Measurements from ENCODE around the gene PTPRK.

PTPRK gene

DNA sequence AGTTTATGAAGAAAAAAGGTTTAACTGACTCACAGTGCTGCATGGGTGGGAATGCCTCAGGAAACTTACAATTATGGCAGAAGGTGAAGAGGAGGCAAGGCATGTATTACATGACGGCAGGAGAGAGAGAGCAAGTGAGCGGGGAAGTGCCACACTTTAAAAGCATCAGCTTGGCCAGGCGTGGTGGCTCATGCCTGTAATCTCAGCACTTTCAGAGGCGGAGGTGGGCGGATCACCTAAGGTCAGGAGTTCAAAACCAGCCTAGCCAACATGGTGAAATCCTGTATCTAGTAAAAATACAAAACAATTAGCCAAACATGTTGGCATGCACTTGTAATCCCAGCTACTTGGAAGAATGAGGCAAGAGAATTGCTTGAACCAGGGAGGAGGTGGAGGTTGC lies 406.2 kb downstream of the PTPRK start:
- DNase-seq, result no peak

DNA sequence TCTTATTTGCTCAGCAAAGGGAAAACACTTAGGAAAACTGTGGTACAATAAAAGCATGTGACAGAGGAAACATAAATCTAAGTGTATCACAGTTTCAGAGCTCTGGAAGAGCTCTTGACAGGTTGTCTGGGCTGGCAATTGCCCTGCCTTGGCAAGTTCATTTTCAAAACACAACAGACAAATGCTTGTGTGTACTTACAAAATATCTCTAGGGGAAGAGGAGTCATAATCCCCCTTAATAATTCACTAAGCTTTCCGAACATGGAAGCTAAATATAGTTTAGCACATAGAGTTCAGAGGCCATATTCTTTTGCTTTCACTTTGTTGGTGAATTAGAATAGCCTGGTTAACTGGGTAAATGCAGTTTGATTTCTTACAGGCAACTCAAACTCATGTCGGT lies 407.9 kb downstream of the PTPRK start:
- no peak for DNase-seq

DNA sequence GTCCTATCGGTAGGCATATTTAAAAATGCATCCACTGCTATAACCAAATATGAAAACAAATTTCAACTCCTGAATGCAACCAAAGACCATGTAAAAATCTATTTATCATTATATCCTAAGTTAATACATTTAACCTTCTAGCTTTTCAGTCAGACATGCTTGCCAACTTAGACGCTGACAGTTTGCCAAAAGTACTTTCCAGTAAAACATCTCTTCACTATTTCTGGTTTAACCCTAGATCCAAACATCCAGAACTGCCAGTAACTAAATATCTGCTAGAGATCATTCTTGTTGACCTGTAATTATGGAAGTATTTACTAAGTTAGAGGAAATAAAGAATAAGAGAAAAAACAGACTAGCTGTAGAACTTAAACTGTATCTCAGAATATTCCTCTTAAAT lies 409.3 kb downstream of the PTPRK start:
- no peak for DNase-seq

DNA sequence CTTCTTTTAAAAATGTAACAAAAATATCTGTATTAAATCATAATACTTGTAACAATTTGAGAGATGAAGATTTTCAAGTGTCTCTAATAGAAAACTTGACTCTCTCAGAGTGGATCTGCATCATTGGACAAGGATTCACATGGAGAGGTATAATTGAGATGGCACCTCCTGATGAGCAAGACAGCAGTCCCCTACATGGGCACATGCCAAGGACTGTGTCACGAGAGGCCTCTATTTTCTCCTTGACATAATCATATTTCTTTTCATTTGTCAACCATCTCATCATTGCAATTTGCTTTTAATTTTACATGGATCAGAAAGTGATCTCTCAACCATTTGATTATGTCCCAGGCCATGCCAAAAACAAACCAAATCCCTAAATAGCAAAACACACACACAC lies 412.7 kb downstream of the PTPRK start:
- no peak for DNase-seq

DNA sequence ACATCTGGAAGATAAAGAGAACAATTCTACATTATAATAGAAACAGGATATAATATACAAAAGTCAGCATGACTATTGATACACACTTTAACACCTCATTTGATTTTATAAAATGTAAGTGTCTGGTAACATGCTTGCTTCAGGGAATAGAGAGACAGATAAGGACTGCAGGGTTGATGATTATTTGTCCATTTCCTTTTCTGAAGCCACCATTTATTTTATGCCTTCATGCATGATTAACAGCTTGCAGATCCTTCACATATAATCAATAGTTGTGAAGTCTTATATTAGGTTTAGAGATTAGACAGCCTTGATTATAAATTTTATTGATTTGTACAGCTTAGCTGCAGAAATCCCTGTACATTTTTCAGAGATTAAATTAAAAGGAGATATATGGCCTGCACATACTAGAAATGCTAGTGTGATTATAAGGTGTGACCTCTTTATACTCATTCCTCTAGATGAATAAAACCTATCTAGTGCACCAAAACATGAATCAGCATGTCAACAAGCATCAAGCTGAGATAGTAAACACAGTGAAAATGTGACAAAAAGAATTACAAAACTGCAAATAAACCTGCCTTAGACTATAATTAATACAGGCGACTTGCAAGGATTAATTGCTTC lies 420.7 kb downstream of the PTPRK start:
- no peak for DNase-seq

DNA sequence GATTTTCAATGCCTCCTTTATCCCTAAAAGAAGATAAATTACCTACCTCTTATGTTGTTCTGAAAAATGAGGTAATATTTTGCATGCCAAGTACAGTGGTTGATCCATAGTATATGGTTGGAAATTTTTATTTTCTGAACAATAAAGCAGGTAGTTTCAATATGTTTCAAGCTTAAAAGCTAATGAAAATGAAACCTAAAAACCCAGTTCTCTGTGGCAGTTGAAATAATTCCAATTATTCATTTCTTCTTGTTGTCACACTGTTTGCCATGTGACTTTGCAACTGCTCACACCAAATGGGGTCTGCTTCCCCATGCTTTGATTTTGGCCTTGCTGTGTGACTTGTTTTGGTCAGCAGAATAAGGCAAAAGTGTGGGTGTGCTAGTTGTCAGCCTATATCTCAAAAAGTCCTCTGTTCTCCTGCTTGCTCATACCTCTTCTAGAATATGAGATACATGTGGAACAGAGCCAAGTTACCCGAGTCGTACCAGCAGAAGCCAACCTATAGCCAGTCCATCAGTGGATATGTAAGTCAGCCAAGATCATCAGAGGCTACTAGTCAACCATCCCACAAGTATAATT lies 422.3 kb downstream of the PTPRK start:
- no peak for DNase-seq

DNA sequence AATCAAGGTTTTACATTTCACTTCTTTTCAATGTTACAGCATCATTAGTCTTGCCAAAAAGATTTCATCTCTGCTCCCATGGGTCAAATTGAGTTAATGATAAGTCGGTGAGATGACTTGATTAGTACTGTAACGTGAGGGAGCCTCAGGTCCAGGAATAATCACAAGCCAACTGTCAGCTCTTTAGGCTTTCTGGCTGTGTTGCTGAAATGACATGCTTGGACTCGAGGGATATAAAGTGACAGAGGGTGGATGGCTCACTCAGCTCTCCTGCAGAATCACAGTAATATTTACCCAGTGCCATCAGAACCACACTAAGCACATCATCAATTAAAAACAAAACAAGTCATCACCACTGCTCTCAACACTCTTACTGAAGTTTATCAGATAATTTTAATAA lies 423.4 kb downstream of the PTPRK start:
- no peak for DNase-seq

DNA sequence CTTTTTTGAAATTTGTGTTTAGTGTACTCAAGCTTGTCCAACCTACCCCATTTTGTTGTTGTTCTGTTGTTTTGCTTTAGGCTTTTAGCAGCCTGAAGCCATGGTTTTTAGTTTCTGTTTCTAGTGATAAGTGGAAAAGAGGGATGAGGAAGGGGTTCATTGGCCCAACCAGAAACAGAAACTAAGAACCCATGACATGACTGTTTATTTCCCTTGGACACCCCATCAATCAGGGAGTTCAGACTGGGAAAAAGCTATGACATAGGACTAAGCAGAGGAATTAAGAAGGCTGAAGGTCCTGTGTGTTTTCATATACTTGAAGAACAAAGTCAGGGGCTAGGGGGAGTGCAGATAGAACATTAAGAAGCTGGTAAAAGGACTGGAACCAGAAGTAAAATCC lies 425.0 kb downstream of the PTPRK start:
- DNase-seq, result no peak

DNA sequence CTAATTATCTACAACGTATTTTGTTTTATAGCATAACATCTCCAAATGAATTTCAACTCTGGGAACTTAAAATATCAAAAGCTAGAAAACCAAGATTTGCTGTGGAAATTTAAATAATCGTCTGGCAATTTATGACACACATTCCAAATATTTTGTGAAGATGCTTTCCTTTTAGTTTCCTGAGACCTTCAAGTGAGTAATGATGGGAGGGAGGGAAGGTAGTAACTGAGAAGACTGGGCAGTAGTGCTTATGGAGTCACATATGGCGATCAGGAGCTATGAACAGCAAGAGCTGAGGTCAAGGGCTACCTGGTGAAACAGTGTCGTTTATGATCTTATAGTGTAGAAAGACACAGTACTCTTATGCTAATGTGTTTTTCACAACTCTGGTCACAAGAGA lies 441.4 kb downstream of the PTPRK start:
- no peak for DNase-seq

DNA sequence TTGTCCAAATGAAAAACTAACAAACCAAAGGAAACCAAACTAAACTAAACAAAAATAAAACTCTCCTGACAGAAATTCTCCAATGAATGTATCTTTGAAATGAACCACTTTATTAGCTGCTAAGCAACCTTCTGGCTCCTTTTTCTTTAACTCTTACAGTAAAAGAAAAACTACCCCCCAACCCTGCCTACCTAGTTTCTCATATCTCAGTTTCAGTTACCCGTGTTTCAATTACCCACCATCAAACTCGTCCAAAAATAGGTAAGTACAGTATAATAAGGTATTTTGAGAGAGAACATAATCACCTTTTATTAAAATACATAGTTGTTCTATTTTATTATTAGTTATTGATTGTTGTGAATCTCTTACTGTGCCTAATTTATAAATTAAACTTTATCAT lies 442.1 kb downstream of the PTPRK start:
- no peak for DNase-seq

DNA sequence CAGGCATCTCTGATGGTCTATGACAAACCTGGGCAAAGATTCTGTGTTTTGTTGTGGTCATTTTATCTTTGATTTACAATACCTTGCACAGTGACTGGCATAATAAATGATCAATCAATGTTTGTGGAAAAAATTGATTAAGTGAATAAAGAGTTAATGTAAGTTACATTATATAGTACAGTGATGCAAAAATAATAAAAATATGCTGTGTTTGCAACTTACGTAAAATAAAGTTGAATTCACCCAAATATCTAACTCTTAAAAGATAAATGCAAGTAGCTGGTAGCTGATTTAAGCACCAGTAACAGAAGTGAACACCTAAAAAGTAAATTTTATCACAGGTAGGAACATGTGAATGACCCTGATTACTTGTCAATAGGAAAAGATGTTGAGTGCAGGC lies 443.6 kb downstream of the PTPRK start:
- no peak for DNase-seq

DNA sequence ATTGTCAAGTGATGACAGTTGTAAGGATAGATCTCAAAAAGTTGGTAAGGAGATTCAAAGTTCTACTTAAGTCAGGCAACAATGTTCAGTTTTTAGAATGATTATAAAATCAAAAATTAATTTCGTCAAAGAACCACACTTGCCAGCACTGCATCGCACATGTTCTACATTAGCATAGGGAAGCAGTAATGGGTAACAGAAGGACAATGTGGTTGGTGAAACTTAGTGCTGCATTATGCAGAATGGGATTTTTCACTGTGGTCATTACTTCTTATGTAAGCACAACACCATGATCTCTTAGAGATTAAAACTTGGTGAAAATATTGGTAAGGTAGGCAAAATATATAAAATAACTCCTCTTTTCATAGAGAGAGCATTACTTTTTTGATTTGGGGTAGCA lies 445.8 kb downstream of the PTPRK start:
- no peak for DNase-seq

DNA sequence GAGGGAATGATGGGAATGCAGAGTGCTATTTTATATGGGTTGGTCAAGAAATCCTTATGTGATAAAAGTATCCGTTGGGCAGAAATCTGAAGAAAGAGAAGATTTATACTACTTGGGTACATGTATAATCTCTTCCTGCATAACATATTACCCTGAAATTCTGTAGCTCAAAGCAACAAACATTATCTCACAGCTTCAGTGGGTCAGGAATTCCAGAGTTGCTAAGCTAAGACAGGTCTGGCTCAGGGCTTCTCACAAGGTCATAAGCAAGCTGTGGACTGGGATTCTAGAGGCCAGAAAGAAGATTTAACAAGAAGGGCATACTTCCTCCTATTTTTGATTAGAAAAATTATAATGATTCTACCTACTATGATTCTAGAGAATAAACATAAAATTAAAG lies 447.0 kb downstream of the PTPRK start:
- no peak for DNase-seq

DNA sequence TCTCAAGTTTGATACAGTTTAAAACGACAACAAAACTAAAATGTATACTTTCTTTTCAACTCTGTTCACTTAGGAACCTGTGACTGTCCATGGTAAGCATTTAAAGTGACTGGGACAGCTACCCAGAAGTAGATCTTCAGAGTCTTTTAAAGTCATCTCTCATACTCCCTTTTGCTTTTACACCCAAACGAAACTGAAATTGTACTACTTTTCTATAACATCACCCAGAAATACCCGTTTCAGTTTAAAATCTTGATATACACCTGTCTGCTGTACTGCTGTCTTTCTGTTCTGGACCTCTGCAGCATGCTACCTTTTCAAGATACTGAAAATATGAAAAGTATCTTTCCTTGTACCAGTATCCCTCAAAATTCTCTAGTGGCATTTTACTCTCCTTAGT lies 449.2 kb downstream of the PTPRK start:
- DNase-seq, result no peak

DNA sequence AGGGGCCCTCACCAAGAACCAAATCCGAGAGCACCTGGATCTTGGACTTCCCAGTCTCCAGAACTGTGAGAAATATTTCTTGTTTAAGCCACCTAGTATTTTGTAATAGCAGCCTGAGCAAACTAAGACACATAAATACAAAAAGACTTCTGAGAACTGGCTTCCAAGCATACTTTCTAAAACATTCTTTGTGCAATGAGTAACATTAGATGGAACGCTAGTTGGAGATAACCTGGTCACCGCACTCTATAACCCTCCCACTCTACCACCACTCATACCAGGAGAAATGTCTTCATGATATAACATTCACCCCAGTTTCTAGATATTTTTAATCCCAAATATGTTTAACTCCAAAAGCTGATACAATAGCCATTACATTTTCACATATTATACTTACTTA lies 450.0 kb downstream of the PTPRK start:
- DNase-seq, result no peak

DNA sequence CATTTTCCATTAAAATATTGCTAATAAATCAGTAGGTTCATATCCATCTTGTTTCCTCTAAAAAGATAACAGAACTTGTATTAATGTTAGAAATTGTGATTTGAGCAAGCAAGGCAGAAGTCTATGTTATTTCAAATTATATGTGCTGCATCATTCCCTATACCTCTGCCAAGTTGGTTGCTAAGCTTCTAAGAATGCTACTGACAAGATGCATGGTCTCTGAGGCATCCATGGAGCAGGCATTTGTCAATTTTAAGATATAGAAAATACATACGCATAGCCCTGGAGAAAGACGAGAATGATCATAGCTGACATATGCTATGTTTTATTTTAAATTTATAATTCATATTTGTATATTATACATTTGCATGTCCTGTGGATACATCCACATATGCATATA lies 451.2 kb downstream of the PTPRK start:
- DNase-seq, result no peak

DNA sequence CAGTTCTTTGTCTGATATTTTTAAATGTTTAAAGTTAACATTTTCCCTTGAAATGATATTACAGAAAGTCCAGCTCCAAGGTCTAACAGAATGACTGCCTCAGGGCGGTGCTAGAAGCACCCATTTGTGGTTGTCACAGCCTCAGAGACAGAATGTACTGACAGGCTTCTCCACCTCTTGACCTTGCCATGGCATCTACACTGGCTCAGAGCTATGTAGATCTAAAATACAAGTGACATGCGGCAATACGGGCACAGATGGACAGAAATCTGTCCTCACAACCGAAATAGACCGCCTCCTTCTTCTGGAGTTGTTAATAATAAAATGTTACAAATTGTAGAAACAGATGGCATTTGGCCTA lies 452.3 kb downstream of the PTPRK start:
- no peak for DNase-seq

DNA sequence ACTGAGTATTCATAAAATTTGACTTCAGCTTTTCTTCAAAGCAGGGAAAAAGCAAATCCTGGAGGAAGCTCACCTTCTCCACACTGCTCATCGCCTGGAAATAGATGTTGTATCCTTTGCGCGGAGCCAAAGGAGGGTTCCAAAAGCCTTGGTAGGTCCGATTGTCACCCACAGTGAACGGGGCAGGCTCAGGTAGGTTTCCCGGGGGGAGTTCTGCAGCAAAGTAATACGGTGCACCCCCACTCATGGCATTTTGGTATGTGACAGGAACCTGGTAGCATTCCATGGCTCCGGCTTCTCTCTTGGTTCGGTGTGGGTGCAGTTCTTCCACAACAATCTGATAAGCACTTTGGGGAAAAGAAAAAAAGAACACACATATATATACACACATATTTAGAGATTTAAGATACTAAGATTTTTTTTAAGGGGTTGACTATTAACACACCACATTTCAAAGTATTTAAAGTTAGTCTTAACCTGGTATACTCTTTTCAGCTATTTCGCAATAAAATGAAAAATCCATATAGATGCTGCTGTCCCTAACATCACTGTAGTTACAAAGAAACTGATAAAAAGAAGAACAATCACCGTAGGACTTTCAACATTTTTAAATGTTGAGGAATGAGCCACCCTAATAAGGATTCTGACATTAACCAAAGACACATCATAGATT lies 452.8 kb downstream of the PTPRK start:
- no peak for DNase-seq

DNA sequence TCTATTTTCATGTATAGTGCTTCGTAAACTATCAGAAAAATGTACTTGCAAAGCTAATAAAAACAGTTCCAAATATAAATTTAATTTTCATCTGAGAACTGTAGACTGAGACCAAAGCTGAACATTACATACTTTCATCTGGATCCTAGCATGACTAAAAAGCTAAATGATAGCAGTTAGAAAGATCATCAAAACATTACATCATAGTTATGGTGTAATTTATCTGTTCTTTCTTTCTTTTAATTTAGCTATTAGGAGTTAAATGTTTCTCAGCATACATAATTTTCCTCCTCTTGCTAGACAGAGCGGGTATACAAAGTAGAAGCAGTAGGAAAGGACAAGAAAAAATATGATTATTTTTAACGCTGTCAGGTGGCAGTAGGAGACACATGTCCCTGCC lies 455.3 kb downstream of the PTPRK start:
- DNase-seq, result no peak

DNA sequence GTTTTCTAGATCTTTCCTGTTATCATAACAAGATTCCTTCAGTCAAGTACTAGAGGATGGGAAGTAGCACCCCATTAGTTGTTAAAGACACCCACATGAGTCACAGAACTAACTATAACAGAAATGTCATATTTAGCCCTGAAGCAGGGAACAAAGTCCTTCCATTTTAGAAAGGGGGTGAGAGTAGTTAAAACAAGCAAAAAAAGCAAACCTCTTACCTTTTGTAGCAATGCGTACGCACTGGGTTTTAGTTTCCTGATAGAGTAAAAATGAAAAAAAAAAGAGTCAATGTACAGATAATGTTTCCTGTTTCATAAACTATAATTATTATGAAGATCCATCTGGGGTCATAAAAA lies 455.9 kb downstream of the PTPRK start:
- no peak for DNase-seq

DNA sequence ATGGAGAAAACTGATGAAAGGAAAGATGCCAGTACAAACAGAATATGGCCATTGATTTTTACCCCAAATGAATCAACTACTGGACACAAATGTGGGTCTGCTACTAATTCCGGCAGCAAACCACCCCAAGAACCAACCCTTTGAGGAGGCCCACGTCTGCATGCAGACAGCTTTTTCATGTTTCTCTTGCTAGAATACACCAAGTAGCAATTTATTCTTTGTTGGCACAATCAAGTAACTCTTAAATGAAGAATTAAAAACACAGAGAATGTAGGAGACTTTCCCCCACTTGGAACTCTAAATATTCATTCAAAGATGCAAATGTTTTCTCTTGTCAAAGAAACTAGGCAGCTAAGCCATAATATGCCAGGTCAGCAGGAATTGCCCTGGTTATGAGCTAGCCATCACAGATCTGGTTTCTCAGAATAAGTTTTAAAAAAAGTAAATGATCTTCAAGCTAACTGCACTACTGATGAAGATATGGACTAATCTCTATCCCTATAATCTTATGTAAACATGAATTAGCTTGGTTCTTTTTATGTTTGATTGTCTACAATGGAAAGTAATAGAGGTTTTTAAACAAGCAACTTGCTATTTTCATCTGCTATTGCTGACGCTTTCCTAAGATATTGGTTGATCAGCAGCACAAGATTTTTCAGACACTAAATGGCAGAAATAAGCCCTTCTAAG lies 456.4 kb downstream of the PTPRK start:
- DNase-seq, result no peak

DNA sequence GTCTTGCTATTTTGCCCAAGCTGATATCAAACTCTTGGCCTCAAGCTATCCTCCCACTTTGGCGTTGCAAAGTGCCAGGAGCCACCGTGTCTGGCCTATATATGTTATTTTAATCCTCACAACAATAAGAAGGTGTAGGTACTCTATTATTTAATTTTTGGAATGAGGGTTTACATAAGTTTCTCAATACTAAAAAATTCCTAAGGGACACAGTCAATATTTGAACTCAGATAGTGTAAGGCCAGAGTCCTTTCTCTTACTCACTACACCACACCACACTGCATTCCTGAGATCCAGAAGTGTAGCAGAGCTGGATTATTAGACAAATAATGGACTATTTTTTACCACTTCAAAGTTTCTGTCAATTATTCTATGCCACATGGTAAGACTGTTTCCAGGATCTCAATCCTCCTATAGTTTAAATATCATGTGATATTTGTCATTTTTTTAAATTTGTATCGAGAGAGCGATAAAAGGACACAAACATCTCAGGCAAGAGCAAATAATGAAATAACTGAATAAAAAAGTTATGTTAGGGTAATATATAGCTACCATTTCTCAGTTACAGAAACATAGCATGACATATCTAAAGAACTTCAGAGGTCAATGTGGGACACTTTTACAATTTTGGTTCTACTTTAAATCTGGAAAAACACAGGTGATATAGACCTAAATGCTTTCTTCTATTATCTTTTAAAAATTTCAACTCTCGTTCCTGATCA lies 457.4 kb downstream of the PTPRK start:
- DNase-seq, result no peak

DNA sequence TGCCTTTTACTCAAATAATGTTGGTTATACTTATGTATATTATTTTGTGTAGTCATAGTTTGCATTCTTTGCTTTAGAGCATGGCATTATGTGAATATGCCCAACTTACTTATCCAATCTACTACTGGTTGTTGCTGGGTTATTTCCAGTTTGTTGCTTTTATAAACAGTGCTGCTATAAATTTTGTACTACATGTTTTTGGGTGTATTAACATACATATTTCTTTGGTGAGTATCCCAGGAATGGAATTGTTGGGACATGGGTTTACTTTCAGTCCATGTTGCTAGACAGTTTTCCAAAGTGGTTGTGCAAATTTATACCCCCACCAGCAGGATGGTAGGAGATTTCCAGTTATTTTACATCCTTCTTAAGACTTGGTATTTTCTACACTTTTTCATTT lies 462.5 kb downstream of the PTPRK start:
- no peak for DNase-seq

DNA sequence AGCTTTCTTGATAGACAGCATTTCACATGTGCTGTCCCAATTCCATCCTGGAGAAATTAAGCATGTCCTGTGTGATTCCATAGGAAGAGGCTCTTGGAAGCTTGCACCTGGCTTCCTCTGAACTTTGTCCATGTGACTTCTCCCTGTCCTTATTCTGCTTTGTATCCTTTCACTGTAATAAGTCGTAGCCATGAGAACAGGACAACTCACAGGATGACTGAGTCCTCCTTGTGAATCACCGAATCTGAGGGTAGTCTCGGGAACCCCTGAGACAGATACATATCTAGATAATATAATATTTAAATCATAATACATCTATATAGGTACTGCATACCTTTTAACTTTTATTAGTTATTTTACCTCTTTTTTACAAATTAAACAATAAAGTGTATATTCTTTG lies 462.9 kb downstream of the PTPRK start:
- no peak for DNase-seq

Data from NCI-H1417 treated with DMSO at 0.1 percent for 48 hours (cell line).